ENCODE measurements around the gene AHSG.
"Not testable (repeated sequence)": the region's sequence is repeated elsewhere in the genome, so short reads cannot be mapped to it uniquely, and the experiment has no call there.

Gene AHSG

GRCh38 chr3:186618318-186618938 lies 5.6 kb downstream of the AHSG start:
- DNase-seq: no peak

GRCh38 chr3:186619787-186620212 lies 6.9 kb downstream of the AHSG start:
- no peak for DNase-seq

- no peak for DNase-seq
Observed at GRCh38 chr3:186620213-186621092, 7.6 kb downstream of the AHSG start.

- no peak for DNase-seq
Observed at GRCh38 chr3:186621894-186622650, 9.2 kb downstream of the AHSG start.

- DNase-seq: no peak
Observed at GRCh38 chr3:186622651-186623310, 9.9 kb downstream of the AHSG start.

GRCh38 chr3:186624598-186624997 lies 11.7 kb downstream of the AHSG start:
- no peak for DNase-seq

- no peak for DNase-seq
Observed at GRCh38 chr3:186625600-186626042, 12.8 kb downstream of the AHSG start.

- DNase-seq: no peak
Observed at GRCh38 chr3:186626254-186626847, 13.5 kb downstream of the AHSG start.

- DNase-seq: no peak
Observed at GRCh38 chr3:186627852-186628414, 15.1 kb downstream of the AHSG start.

GRCh38 chr3:186628756-186629155 lies 15.9 kb downstream of the AHSG start:
- no peak for DNase-seq

- no peak for DNase-seq
Observed at GRCh38 chr3:186630950-186631641, 18.2 kb downstream of the AHSG start.

- no peak for DNase-seq
Observed at GRCh38 chr3:186633481-186633880, 20.6 kb downstream of the AHSG start.

GRCh38 chr3:186634207-186634606 lies 21.3 kb downstream of the AHSG start:
- not testable (repeated sequence) for DNase-seq

- no peak for DNase-seq
Observed at GRCh38 chr3:186635532-186635931, 22.7 kb downstream of the AHSG start.

GRCh38 chr3:186636536-186636935 lies 23.7 kb downstream of the AHSG start:
- DNase-seq: no peak

GRCh38 chr3:186637686-186638085 lies 24.8 kb downstream of the AHSG start:
- no peak for DNase-seq

GRCh38 chr3:186638259-186638658 lies 25.4 kb downstream of the AHSG start:
- DNase-seq: no peak

- no peak for DNase-seq
Observed at GRCh38 chr3:186639778-186640472, 27.1 kb downstream of the AHSG start, which contains the start of gene FETUB. Gene FETUB, plus strand, starts transcription at chr3:186640399. Its CDS starts 62 bp downstream, at chr3:186640461.

GRCh38 chr3:186640473-186640818 lies 27.6 kb downstream of the AHSG start:
- no peak for DNase-seq

GRCh38 chr3:186640929-186641328 lies 28.1 kb downstream of the AHSG start:
- no peak for DNase-seq

- DNase-seq: no peak
Observed at GRCh38 chr3:186642014-186642413, 29.2 kb downstream of the AHSG start.

Data from activated CD8-positive, alpha-beta memory T cell treated with anti-CD3 and anti-CD28 coated beads for 24 hours (primary cell).